ENCODE measurements around the gene ZGPAT. TPM values are rescaled to one million over a fixed set of nuclear protein-coding genes. Genes with fewer than 3 reads are reported as not detected.
A peak's percentile ranks its signal among the peaks of the same experiment; 100 is the strongest.

Gene ZGPAT
- total and polyA plus RNA-seq, 2 of the 13 experiments (the other 11 are each of a cell fraction or from before 2014, with no cell fraction given): 23.0 to 41.9 TPM

- H3K9ac ChIP-seq (ENCODE audit: insufficient read depth, low read depth, low read length): no peak overlapping the region
- TF ChIP-seq POLR2A (IDR thresholded peaks at IDR 0.05; ENCODE audit: insufficient read depth in 1 of 2, low read depth in 2 of 2, low read length in 2 of 2) (peak in 1 of 2 experiments; percentile 25; a peak in 1 of 4 replicates), RXRA (CRISPR knock-in tag; IDR thresholded peaks at IDR 0.05) (peak; percentile 6; the same call in 1 of the 2 replicates), PRDM15 (CRISPR knock-in tag; IDR thresholded peaks at IDR 0.05) (no peak), AGO2 (optimal IDR thresholded peaks at IDR 0.05; ENCODE audit: low read depth, low read length) (peak; percentile 77), ZNF792 (CRISPR knock-in tag; IDR thresholded peaks at IDR 0.05) (no peak), KLF9 (CRISPR knock-in tag; IDR thresholded peaks at IDR 0.05; ENCODE audit: low read depth) (no peak)
- H4K20me1 ChIP-seq (ENCODE audit: insufficient read depth, low read length): no peaks in the 10 kb centered on the region
- H2AFZ ChIP-seq (ENCODE audit: low read length): no peak overlapping the region
- H3K36me3 ChIP-seq (replicated peaks in 1 of 2; ENCODE audit: control insufficient read depth in 1 of 2, insufficient read depth in 2 of 2, low read length in 2 of 2): peaks cover 12 to 13% of the 10 kb centered on the region in 2 experiments; a peak in 4 of 5 replicates
- in situ Hi-C loops (cut with HindIII; ENCODE audit: extremely low pct_ligation_motif_present, low pct_unique_long_range_greater_than_20kb) (no loop called here), intact Hi-C loops (cut with micrococcal nuclease; ENCODE audit: unreplicated experiment) (no loop called here)
- DNase-seq (ENCODE audit: low spot score) (no peak), ATAC-seq (no peak), FAIRE-seq (no peak)
- H3K79me2 ChIP-seq (ENCODE audit: insufficient read depth, low read length): no peaks in the 10 kb centered on the region
- 95% methylated on average over 21 of the region's 23 CpGs for WGBS (ENCODE audit: low lambda C conversion rate)
- POLR2A ChIA-PET: no interaction called here
- no peak overlapping the region for H3K4me2 ChIP-seq (ENCODE audit: low read depth, low read length)
- H3K27me3 ChIP-seq (ENCODE audit: control insufficient read depth in 1 of 2, insufficient read depth in 2 of 2, low read length in 2 of 2): no peaks in the 10 kb centered on the region
- peaks cover 10% of the 10 kb centered on the region for H3K4me1 ChIP-seq (ENCODE audit: insufficient read depth, low read length)
- H3K9me3 ChIP-seq (ENCODE audit: low read length): no peaks in the 10 kb centered on the region
- CTCF ChIA-PET (ENCODE audit: low intra/inter-chr PET ratio, low total read pairs): no interaction called here
- H3K27ac ChIP-seq (ENCODE audit: extremely low read length, insufficient read depth, low read length): no peak overlapping the region
- no peak overlapping the region for H3K4me3 ChIP-seq (replicated peaks in 1 of 3; ENCODE audit: insufficient read depth in 1 of 3, low read depth in 2 of 3, low read length in 3 of 3)
- BruUV-seq (replicated peaks): no TSS peak
These were observed 26.8 kb upstream of the ZGPAT start for GRCh38 chr20:63680857-63681608.
